OCI-LY1 (cell line): ENCODE results near the gene SERINC2.

Experiments
- H2AFZ ChIP-seq: fragments of 200-600 bp; sonication (generic), shearing (Covaris generic); 2 replicates; pipeline ENCODE4 v1.6.0; 2014; ENCODE audit warnings: antibody characterized with exemption, mild to moderate bottlenecking, low read length
- H3F3A ChIP-seq: fragments of 200-600 bp; sonication (generic), shearing (Covaris generic); 2 replicates; pipeline ENCODE4 v1.6.0; 2014; ENCODE audit warnings: mild to moderate bottlenecking, antibody characterized with exemption, low read length, moderate library complexity; ENCODE audit not compliant: insufficient read depth
- H3K27ac ChIP-seq: fragments of 200-600 bp; sonication (generic); 2 replicates; pipeline ENCODE4 v1.5.1; 2014; ENCODE audit warnings: low read length, mixed run types, mild to moderate bottlenecking, low read depth; ENCODE audit not compliant: poor library complexity, severe bottlenecking
- H3K27me3 ChIP-seq: fragments of 200-600 bp; sonication (generic); 2 replicates; pipeline ENCODE4 v1.6.0; 2014; ENCODE audit warnings: antibody characterized with exemption, mild to moderate bottlenecking, low read length, moderate library complexity; ENCODE audit not compliant: insufficient read depth
- H3K36me3 ChIP-seq: fragments of 200-600 bp; sonication (generic); 2 replicates; pipeline ENCODE4 v1.6.1; 2014; ENCODE audit warnings: mild to moderate bottlenecking, antibody characterized with exemption, low read length, moderate library complexity, mixed read lengths; ENCODE audit not compliant: insufficient read depth
- H3K4me1 ChIP-seq: fragments of 200-600 bp; sonication (generic); 2 replicates; pipeline ENCODE4 v1.5.1; 2014; ENCODE audit warnings: mild to moderate bottlenecking, low read length, moderate library complexity; ENCODE audit not compliant: insufficient read depth, severe bottlenecking
- H3K4me2 ChIP-seq: fragments of 200-600 bp; sonication (generic), shearing (Covaris generic); 2 replicates; pipeline ENCODE4 v1.6.1; 2014; ENCODE audit warnings: low read length
- H3K4me3 ChIP-seq: fragments of 200-600 bp; sonication (generic); 2 replicates; pipeline ENCODE4 v1.5.1; 2014; ENCODE audit warnings: low read length, low read depth, mild to moderate bottlenecking, mixed read lengths; ENCODE audit not compliant: poor library complexity, severe bottlenecking
- H3K79me2 ChIP-seq: fragments of 200-600 bp; shearing (Covaris generic); 2 replicates; pipeline ENCODE4 v1.6.1; 2016; ENCODE audit warnings: mixed run types, low read length, mixed read lengths; ENCODE audit not compliant: insufficient read depth
- H3K9ac ChIP-seq: fragments of 200-600 bp; sonication (generic), shearing (Covaris generic); 2 replicates; pipeline ENCODE4 v1.6.1; 2014; ENCODE audit warnings: mild to moderate bottlenecking, low read length, mixed read lengths
- H3K9me2 ChIP-seq: fragments of 200-600 bp; sonication (generic), shearing (Covaris generic); 2 replicates; pipeline ENCODE4 v1.6.1; 2014; ENCODE audit warnings: low read depth, mild to moderate bottlenecking, low read length, mixed read lengths
- H3K9me3 ChIP-seq: fragments of 200-600 bp; shearing (Covaris generic); 2 replicates; pipeline ENCODE4 v1.6.1; 2014; ENCODE audit warnings: low read length, mixed read lengths
- H4K20me1 ChIP-seq: fragments of 200-600 bp; sonication (generic), shearing (Covaris generic); 2 replicates; pipeline ENCODE4 v1.6.0; 2016; ENCODE audit warnings: mild to moderate bottlenecking, low read length; ENCODE audit not compliant: insufficient read depth
- EZH2 ChIP-seq: fragments of 200-600 bp; sonication (generic), shearing (Covaris generic); IDR thresholded peaks from 2 replicates; pipeline ENCODE4 v1.8.0; 2017; ENCODE audit warnings: borderline replicate concordance, mixed run types, mild to moderate bottlenecking, antibody characterized with exemption, low read length, moderate library complexity, mixed read lengths
- TF ChIP-seq, protein P1 (sequence below): fragments of 200-600 bp; sonication (generic), shearing (Covaris generic); IDR thresholded peaks from 2 replicates; pipeline ENCODE4 v1.5.1; 2017; ENCODE audit warnings: mild to moderate bottlenecking, antibody characterized with exemption, low read length, moderate library complexity, mixed read lengths

SERINC2 gene

GRCh38 chr1:31376375-31377134, 36.5 kb upstream of the SERINC2 start:
- no peak overlapping the region for H3K4me3 ChIP-seq
- no peaks in the 10 kb centered on the region for H3F3A ChIP-seq
- no peaks in the 10 kb centered on the region for H3K9me2 ChIP-seq
- peaks cover 8% of the 10 kb centered on the region for H3K4me1 ChIP-seq
- no peaks in the 10 kb centered on the region for H4K20me1 ChIP-seq
- no peak overlapping the region for H2AFZ ChIP-seq
- H3K9me3 ChIP-seq, result no peaks in the 10 kb centered on the region
- no peak overlapping the region for H3K9ac ChIP-seq
- no peaks in the 10 kb centered on the region for H3K36me3 ChIP-seq
- no peak overlapping the region for H3K4me2 ChIP-seq
- TF ChIP-seq, protein P1, sequence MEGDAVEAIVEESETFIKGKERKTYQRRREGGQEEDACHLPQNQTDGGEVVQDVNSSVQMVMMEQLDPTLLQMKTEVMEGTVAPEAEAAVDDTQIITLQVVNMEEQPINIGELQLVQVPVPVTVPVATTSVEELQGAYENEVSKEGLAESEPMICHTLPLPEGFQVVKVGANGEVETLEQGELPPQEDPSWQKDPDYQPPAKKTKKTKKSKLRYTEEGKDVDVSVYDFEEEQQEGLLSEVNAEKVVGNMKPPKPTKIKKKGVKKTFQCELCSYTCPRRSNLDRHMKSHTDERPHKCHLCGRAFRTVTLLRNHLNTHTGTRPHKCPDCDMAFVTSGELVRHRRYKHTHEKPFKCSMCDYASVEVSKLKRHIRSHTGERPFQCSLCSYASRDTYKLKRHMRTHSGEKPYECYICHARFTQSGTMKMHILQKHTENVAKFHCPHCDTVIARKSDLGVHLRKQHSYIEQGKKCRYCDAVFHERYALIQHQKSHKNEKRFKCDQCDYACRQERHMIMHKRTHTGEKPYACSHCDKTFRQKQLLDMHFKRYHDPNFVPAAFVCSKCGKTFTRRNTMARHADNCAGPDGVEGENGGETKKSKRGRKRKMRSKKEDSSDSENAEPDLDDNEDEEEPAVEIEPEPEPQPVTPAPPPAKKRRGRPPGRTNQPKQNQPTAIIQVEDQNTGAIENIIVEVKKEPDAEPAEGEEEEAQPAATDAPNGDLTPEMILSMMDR, result no peak
- no peak for TF ChIP-seq EZH2
- H3K79me2 ChIP-seq, result no peaks in the 10 kb centered on the region
- H3K27me3 ChIP-seq, result 0 out of 2 replicates have a peak, but pooled peaks cover 3% of the 10 kb centered on the region
- no peak overlapping the region for H3K27ac ChIP-seq

GRCh38 chr1:31377364-31377863, 35.6 kb upstream of the SERINC2 start:
- Histone ChIP-seq H2AFZ (no peak overlapping the region), H3K79me2 (no peaks in the 10 kb centered on the region)

DNA sequence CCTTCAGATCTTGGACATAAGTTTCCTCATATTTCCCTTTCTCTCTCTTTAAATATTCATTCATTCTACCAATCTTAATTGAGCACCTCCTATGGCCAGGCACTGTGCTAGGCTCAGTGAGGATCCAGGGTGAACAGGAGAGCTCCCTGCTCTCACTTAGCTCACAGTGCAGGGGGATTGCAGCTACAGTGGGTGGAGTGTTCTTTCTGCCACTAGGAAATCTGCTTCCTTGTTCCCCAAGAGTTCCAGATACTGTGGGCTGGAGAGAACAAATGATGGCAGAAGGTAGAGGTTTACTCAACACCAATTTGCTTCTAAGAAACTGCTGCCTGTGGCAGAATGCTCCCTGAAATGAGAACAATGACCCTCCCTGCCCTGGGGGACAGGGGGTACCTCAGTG, 35.0 kb upstream of the SERINC2 start:
- 0 out of 2 replicates have a peak, but pooled peaks cover 3% of the 10 kb centered on the region for H3K27me3 ChIP-seq
- no peak overlapping the region for H3K4me2 ChIP-seq
- no peaks in the 10 kb centered on the region for H3F3A ChIP-seq
- TF ChIP-seq EZH2, result no peak
- TF ChIP-seq, protein P1, result no peak
- peaks cover 4% of the 10 kb centered on the region for H3K4me1 ChIP-seq
- H3K9ac ChIP-seq, result no peak overlapping the region
- H3K36me3 ChIP-seq, result no peaks in the 10 kb centered on the region
- no peak overlapping the region for H2AFZ ChIP-seq
- no peaks in the 10 kb centered on the region for H4K20me1 ChIP-seq
- H3K4me3 ChIP-seq, result no peak overlapping the region
- H3K27ac ChIP-seq, result no peak overlapping the region
- H3K79me2 ChIP-seq, result no peaks in the 10 kb centered on the region
- no peaks in the 10 kb centered on the region for H3K9me3 ChIP-seq
- no peaks in the 10 kb centered on the region for H3K9me2 ChIP-seq

More at GRCh38 chr1:31377364-31377863, 35.6 kb upstream of the SERINC2 start:
- TF ChIP-seq, protein P1, result no peak
- TF ChIP-seq EZH2, result no peak
- H3K27ac ChIP-seq, result no peak overlapping the region
- H3K36me3 ChIP-seq, result no peaks in the 10 kb centered on the region
- H3F3A ChIP-seq, result no peaks in the 10 kb centered on the region
- no peaks in the 10 kb centered on the region for H4K20me1 ChIP-seq
- no peak overlapping the region for H3K9ac ChIP-seq
- H3K4me2 ChIP-seq, result no peak overlapping the region
- H3K4me3 ChIP-seq, result no peak overlapping the region
- no peaks in the 10 kb centered on the region for H3K9me3 ChIP-seq
- H3K4me1 ChIP-seq, result peaks cover 8% of the 10 kb centered on the region
- no peaks in the 10 kb centered on the region for H3K9me2 ChIP-seq
- H3K27me3 ChIP-seq, result 0 out of 2 replicates have a peak, but pooled peaks cover 3% of the 10 kb centered on the region
